Smooth muscle cell (in vitro differentiated cells): ENCODE measurements around the gene NLRP3. TPM values are rescaled to one million over a fixed set of nuclear protein-coding genes. Genes with fewer than 3 reads are reported as not detected.
"Not testable (repeated sequence)": the region's sequence is repeated elsewhere in the genome, so short reads cannot be mapped to it uniquely, and the experiment has no call there.

Source experiments
- DNase-seq: peaks from one replicate; lab custom pipeline; 2025; ENCODE audit not compliant: unreplicated experiment; lab: John Stamatoyannopoulos, UW
- H2AFZ ChIP-seq: fragments of 200-600 bp; sonication (generic); 2 replicates; pipeline ENCODE4 v1.6.0; 2016; ENCODE audit warnings: antibody characterized with exemption, low read depth, mild to moderate bottlenecking
- H3F3A ChIP-seq: fragments of 200-600 bp; sonication (generic); 2 replicates; pipeline ENCODE4 v1.6.0; 2017; ENCODE audit warnings: antibody characterized with exemption, low read depth
- H3K27ac ChIP-seq: fragments of 200-600 bp; sonication (generic); 2 replicates; pipeline ENCODE4 v1.5.1; 2016; ENCODE audit warnings: low read depth, mild to moderate bottlenecking
- H3K27me3 ChIP-seq: fragments of 200-600 bp; sonication (generic); 2 replicates; pipeline ENCODE4 v1.6.1; 2016; ENCODE audit warnings: low read depth, mild to moderate bottlenecking
- H3K36me3 ChIP-seq: fragments of 200-600 bp; sonication (generic); 2 replicates; pipeline ENCODE4 v1.5.1; 2016; ENCODE audit warnings: low read depth
- H3K4me1 ChIP-seq: fragments of 200-600 bp; sonication (generic); 2 replicates; pipeline ENCODE4 v1.5.1; 2016; ENCODE audit warnings: low read depth
- H3K4me2 ChIP-seq: fragments of 200-600 bp; sonication (generic); 2 replicates; pipeline ENCODE4 v1.6.0; 2016; ENCODE audit warnings: mild to moderate bottlenecking
- H3K4me3 ChIP-seq: fragments of 200-600 bp; sonication (generic); 2 replicates; pipeline ENCODE4 v1.5.1; 2016; ENCODE audit warnings: mild to moderate bottlenecking
- H3K79me2 ChIP-seq: fragments of 200-600 bp; sonication (generic); 2 replicates; pipeline ENCODE4 v1.6.0; 2016; ENCODE audit warnings: low read depth, mild to moderate bottlenecking
- H3K9ac ChIP-seq: fragments of 200-600 bp; sonication (generic); 2 replicates; pipeline ENCODE4 v1.6.0; 2016; ENCODE audit warnings: low read depth
- H3K9me3 ChIP-seq: fragments of 200-600 bp; sonication (generic); replicated peaks from 2 replicates; pipeline ENCODE4 v1.5.1; 2016; ENCODE audit warnings: low read depth
- H4K20me1 ChIP-seq: fragments of 200-600 bp; sonication (generic); 2 replicates; pipeline ENCODE4 v1.6.0; 2016; ENCODE audit warnings: low read depth
- CTCF ChIP-seq: fragments of 200-600 bp; sonication (generic); IDR thresholded peaks from 2 replicates; pipeline ENCODE4 v1.5.1; 2017; ENCODE audit warnings: borderline replicate concordance, mild to moderate bottlenecking, antibody characterized with exemption; ENCODE audit not compliant: insufficient read depth, poor library complexity, severe bottlenecking
- WGBS: methylation state at CpG from one replicate; pipeline ENCODE4 v1.1.7; 2016; ENCODE audit warnings: low lambda C conversion rate; 5-methylcytosine and 5-hydroxymethylcytosine counted together
- polyA plus RNA-seq: library from polyadenylated mRNA; unstranded; fragments of >200 nt; fragmentation: Nextera tagmentation; extraction: Ambion mirVana; gene quantifications from 2 replicates; pipeline ENCODE4 v1.2.1, GENCODE V29; 2016
- total RNA-seq: library from RNA; depleted of rRNA; stranded (reverse); fragments of >200 nt; gene quantifications from 2 replicates; pipeline ENCODE4 v1.2.3, GENCODE V29; 2014

NLRP3 gene
- total RNA-seq, result 0.58 and 1.3 TPM in 2 replicates
- polyA plus RNA-seq, result 1.3 and 1.4 TPM in 2 replicates

- Histone ChIP-seq H3K9me3 (no peaks in the 10 kb centered on the region), H3K4me2 (peak within 1 kb of the TSS; percentile 83), H3K27me3 (no peaks in the 10 kb centered on the region), H3K36me3 (no peaks in the 10 kb centered on the region), H3K4me3 (peak within 1 kb of the TSS; percentile 27), H3K9ac (peak within 1 kb of the TSS; percentile 47), H3K4me1 (no peaks in the 10 kb centered on the region), H3F3A (no peaks in the 10 kb centered on the region), H3K27ac (peak within 1 kb of the TSS; percentile 69), H2AFZ (peak within 1 kb of the TSS; percentile 22), H3K79me2 (no peaks in the 10 kb centered on the region), H4K20me1 (no peaks in the 10 kb centered on the region)
- DNase-seq, result no peak
- TF ChIP-seq CTCF, result no peak
- WGBS, result 59% methylated on average over 19 of the region's 19 CpGs
Observed at GRCh38 chr1:247415423-247416361, at the start of gene NLRP3. Gene NLRP3 (plus strand): TSS chr1:247416173. CDS start chr1:247418801, 2,628 bp downstream.

- not testable (repeated sequence) for DNase-seq, H3K4me1 ChIP-seq, H3K9me3 ChIP-seq, H3K9ac ChIP-seq, H3K79me2 ChIP-seq, H3K4me2 ChIP-seq, H4K20me1 ChIP-seq, H3K27me3 ChIP-seq, H3K27ac ChIP-seq, H3K4me3 ChIP-seq, H3K36me3 ChIP-seq, H2AFZ ChIP-seq
- WGBS, result 100% methylated on average over 1 of the region's 1 CpG
- peaks cover 12% of the 10 kb centered on the region for H3F3A ChIP-seq
Observed at GRCh38 chr1:247366345-247366744, 49.6 kb upstream of the NLRP3 start.

GRCh38 chr1:247366926-247367645 is 48.9 kb upstream of the NLRP3 start:
- no peaks in the 10 kb centered on the region for H3K36me3 ChIP-seq
- peak overlapping the region; percentile 72 for H3K27ac ChIP-seq
- 98% methylated on average over 4 of the region's 4 CpGs for WGBS
- no peaks in the 10 kb centered on the region for H3K79me2 ChIP-seq
- no peak for DNase-seq
- no peak overlapping the region for H3K4me3 ChIP-seq
- H4K20me1 ChIP-seq, result no peaks in the 10 kb centered on the region
- H3K9me3 ChIP-seq, result no peaks in the 10 kb centered on the region
- H3K9ac ChIP-seq, result no peak overlapping the region
- H3F3A ChIP-seq, result peaks cover 12% of the 10 kb centered on the region
- no peak overlapping the region for H2AFZ ChIP-seq
- no peak for TF ChIP-seq CTCF
- H3K4me2 ChIP-seq, result no peak overlapping the region
- H3K27me3 ChIP-seq, result no peaks in the 10 kb centered on the region
- H3K4me1 ChIP-seq, result peaks cover 6% of the 10 kb centered on the region

- Histone ChIP-seq H4K20me1 (no peaks in the 10 kb centered on the region), H3K4me3 (no peak overlapping the region), H3K27me3 (no peaks in the 10 kb centered on the region), H3K36me3 (no peaks in the 10 kb centered on the region), H3K79me2 (no peaks in the 10 kb centered on the region), H3K9ac (no peak overlapping the region), H3K4me1 (peaks cover 6% of the 10 kb centered on the region), H2AFZ (no peak overlapping the region), H3K27ac (peak overlapping the region; percentile 72), H3F3A (peaks cover 17% of the 10 kb centered on the region), H3K9me3 (no peaks in the 10 kb centered on the region), H3K4me2 (peak overlapping the region; percentile 9)
- no peak for DNase-seq
- WGBS, result 39% methylated on average over 6 of the region's 6 CpGs
- TF ChIP-seq CTCF, result no peak
Observed at GRCh38 chr1:247367786-247368422, 48.1 kb upstream of the NLRP3 start.
